CD4-positive, alpha-beta T cell treated with Interferon gamma for 1 hour (primary cell): Measurements from ENCODE around the gene AMY1C.
"Not testable (repeated sequence)": the region's sequence is repeated elsewhere in the genome, so short reads cannot be mapped to it uniquely, and the experiment has no call there.

Experiments
- DNase-seq: peaks from one replicate; pipeline ENCODE4 v3.0.0-alpha.2; 2020

AMY1C gene

GRCh38 chr1:103749598-103749997, at the start of gene AMY1C:
Gene AMY1C, plus strand, starts transcription at chr1:103749898. Its CDS starts 572 bp downstream, at chr1:103750470.
- DNase-seq: not testable (repeated sequence)

GRCh38 chr1:103700669-103701068, 49.0 kb upstream of the AMY1C start:
- not testable (repeated sequence) for DNase-seq

GRCh38 chr1:103701256-103701655, 48.4 kb upstream of the AMY1C start:
- not testable (repeated sequence) for DNase-seq

- not testable (repeated sequence) for DNase-seq
Observed at GRCh38 chr1:103707670-103708069, 42.0 kb upstream of the AMY1C start.

GRCh38 chr1:103710381-103710780, 39.3 kb upstream of the AMY1C start:
- not testable (repeated sequence) for DNase-seq

GRCh38 chr1:103717404-103717803, 32.3 kb upstream of the AMY1C start:
- DNase-seq: not testable (repeated sequence)

GRCh38 chr1:103721473-103721872, 28.2 kb upstream of the AMY1C start:
- DNase-seq: not testable (repeated sequence)

- DNase-seq: not testable (repeated sequence)
Observed at GRCh38 chr1:103735334-103735733, 14.4 kb upstream of the AMY1C start.

- DNase-seq: not testable (repeated sequence)
Observed at GRCh38 chr1:103738031-103738430, 11.7 kb upstream of the AMY1C start.

DNA sequence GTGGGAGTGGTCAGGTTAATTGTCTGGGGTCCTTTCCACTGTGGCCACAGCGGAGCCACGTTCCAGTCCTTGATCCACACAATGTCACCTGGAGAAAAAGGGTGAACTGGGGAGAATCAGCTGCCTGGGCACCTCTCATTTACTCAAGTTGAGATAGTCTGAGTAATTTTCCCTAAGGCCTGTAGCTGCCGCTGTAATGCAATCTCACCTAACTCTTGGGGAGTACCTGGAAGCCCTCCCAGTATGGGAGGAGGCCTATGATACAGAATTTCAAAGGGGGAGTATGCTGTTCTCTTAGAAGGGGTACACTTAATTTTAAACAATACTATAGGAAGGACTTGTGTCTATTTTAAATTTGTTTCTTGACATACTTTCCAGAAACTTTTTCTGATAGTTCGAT, 5.2 kb upstream of the AMY1C start:
- DNase-seq: not testable (repeated sequence)

DNA sequence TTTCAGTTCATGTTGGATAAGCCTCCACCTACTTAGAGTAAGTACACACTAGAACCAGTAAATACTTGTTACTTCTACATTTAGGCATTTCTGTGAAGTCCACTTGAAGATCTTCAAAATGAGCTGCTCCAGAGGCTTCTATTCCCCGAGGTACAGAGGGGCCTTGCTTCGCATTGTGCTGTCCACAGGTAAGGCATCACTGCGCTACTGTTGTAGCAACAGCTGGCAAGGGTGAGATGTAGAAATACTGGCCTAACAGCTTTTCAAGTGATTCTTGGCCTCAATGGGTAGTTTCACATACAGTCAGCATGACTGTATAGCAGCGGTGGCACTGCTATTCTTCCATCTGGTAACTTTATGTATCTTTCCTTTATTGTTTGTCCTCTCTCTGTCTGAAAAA, 4.7 kb upstream of the AMY1C start:
- DNase-seq: not testable (repeated sequence)

DNA sequence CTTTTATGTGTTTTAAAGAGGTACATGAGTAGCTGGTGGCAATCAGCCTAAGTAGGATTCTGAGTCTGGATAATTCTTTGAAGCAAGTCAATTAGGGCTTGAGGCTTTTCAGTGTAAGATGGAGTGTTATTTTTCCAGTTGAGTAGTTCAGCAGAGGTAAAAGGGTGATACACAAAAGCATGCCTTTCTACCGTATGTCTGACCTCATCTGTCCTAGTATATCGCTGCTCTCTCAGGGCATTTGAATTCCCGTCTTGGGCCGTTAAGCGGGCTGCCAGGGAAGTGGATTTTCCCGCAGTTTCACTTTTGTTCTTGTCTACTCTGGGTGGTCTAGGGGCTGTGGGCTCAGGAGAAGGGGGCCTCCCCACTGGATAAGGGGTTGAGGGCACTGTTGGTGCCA, 1.4 kb upstream of the AMY1C start:
- not testable (repeated sequence) for DNase-seq

GRCh38 chr1:103761896-103762295, 12.2 kb downstream of the AMY1C start:
- no peak for DNase-seq

GRCh38 chr1:103779932-103780331, 30.2 kb downstream of the AMY1C start:
- no peak for DNase-seq

DNA sequence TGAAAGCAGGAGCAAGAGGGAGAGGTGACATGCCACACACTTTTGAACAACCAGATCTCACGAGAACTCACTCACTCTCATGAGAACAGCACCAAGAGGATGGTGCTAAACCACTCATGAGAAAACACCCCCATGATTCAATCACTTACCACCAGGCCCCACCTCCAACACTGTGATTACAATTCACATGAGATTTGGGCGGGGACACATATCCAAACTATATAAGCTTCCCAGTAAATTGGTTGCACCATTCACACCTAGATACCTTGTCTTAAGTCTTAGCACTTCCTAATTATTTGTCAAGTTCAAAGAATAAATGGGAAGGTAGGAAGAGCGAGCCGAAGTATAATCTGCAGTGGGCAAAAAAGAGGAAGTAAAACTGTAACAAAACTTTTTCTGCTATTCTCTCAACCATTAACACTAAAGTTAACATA, 34.3 kb downstream of the AMY1C start:
- no peak for DNase-seq

- no peak for DNase-seq
Observed at GRCh38 chr1:103788377-103788776, 38.7 kb downstream of the AMY1C start.

DNA sequence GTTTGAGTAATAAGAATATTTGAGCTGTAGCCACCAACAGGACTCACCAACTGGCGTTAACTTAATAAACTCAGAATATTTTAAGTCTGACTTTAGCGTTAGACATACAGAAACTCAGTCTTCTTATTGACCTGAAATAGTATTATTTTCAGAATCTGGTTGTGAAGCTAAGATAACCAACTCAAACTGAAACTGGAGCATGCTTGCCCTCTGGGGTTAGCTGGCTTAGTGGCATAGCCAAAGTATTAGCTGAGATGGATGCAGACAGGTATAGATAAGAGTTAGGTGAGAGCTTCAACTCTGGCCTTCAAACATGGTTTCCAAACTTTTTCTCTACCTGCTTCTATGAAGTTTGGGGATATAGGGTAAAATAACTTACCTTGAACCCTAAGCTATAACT, 40.5 kb downstream of the AMY1C start:
- DNase-seq: no peak
